ENCODE measurements around the gene SYNJ1.
"Not testable (repeated sequence)": the region's sequence is repeated elsewhere in the genome, so short reads cannot be mapped to it uniquely, and the experiment has no call there.

SYNJ1 gene

GRCh38 chr21:32613436-32614043 lies 114.3 kb downstream of the SYNJ1 start:
- DNase-seq (ENCODE audit: low read depth in 2 of 3, low spot score in 2 of 3), result no peak

GRCh38 chr21:32612999-32613337 lies 114.8 kb downstream of the SYNJ1 start:
- no peak for DNase-seq (ENCODE audit: low read depth in 2 of 3, low spot score in 2 of 3)

GRCh38 chr21:32612075-32612998 lies 115.5 kb downstream of the SYNJ1 start, which contains the start of gene CFAP298:
TSS of gene CFAP298 (minus strand) at chr21:32612377. CDS start at chr21:32612243, 134 bp downstream.
- peak; percentile 64 to 80 (median 77) for DNase-seq (ENCODE audit: low read depth in 2 of 3, low spot score in 2 of 3)

GRCh38 chr21:32611471-32611997 lies 116.3 kb downstream of the SYNJ1 start:
- no peak for DNase-seq (ENCODE audit: low read depth in 2 of 3, low spot score in 2 of 3)

GRCh38 chr21:32610940-32611339 lies 116.9 kb downstream of the SYNJ1 start:
- DNase-seq (ENCODE audit: low read depth in 2 of 3, low spot score in 2 of 3), result not testable (repeated sequence)

- DNase-seq (ENCODE audit: low read depth in 2 of 3, low spot score in 2 of 3), result no peak
These were observed 119.0 kb downstream of the SYNJ1 start for GRCh38 chr21:32608851-32609250.

GRCh38 chr21:32605469-32605868 lies 122.3 kb downstream of the SYNJ1 start:
- no peak for DNase-seq (ENCODE audit: low read depth in 2 of 3, low spot score in 2 of 3)

GRCh38 chr21:32604464-32604863 lies 123.3 kb downstream of the SYNJ1 start:
- no peak for DNase-seq (ENCODE audit: low read depth in 2 of 3, low spot score in 2 of 3)

GRCh38 chr21:32603131-32603530 lies 124.7 kb downstream of the SYNJ1 start:
- no peak for DNase-seq (ENCODE audit: low read depth in 2 of 3, low spot score in 2 of 3)

- no peak for DNase-seq (ENCODE audit: low read depth in 2 of 3, low spot score in 2 of 3)
These were observed 125.7 kb downstream of the SYNJ1 start for GRCh38 chr21:32602099-32602498.

- no peak for DNase-seq (ENCODE audit: low read depth in 2 of 3, low spot score in 2 of 3)
These were observed 128.3 kb downstream of the SYNJ1 start for GRCh38 chr21:32599526-32599925.

- DNase-seq (ENCODE audit: low read depth in 2 of 3, low spot score in 2 of 3), result no peak
These were observed 128.7 kb downstream of the SYNJ1 start for GRCh38 chr21:32599091-32599490.

- DNase-seq (ENCODE audit: low read depth in 2 of 3, low spot score in 2 of 3), result no peak
These were observed 130.6 kb downstream of the SYNJ1 start for GRCh38 chr21:32597205-32597604.

- no peak for DNase-seq (ENCODE audit: low read depth in 2 of 3, low spot score in 2 of 3)
These were observed 132.4 kb downstream of the SYNJ1 start for GRCh38 chr21:32595431-32595830.

- DNase-seq (ENCODE audit: low read depth in 2 of 3, low spot score in 2 of 3), result no peak
These were observed 134.1 kb downstream of the SYNJ1 start for GRCh38 chr21:32593690-32594089.

GRCh38 chr21:32592929-32593502 lies 134.8 kb downstream of the SYNJ1 start:
- no peak for DNase-seq (ENCODE audit: low read depth in 2 of 3, low spot score in 2 of 3)

GRCh38 chr21:32590130-32590529 lies 137.7 kb downstream of the SYNJ1 start:
- DNase-seq (ENCODE audit: low read depth in 2 of 3, low spot score in 2 of 3), result no peak

GRCh38 chr21:32587651-32588050 lies 140.2 kb downstream of the SYNJ1 start:
- DNase-seq (ENCODE audit: low read depth in 2 of 3, low spot score in 2 of 3), result no peak

GRCh38 chr21:32587120-32587519 lies 140.7 kb downstream of the SYNJ1 start:
- DNase-seq (ENCODE audit: low read depth in 2 of 3, low spot score in 2 of 3), result no peak

- DNase-seq (ENCODE audit: low read depth in 2 of 3, low spot score in 2 of 3), result no peak
These were observed 141.8 kb downstream of the SYNJ1 start for GRCh38 chr21:32585970-32586369.

- no peak for DNase-seq (ENCODE audit: low read depth in 2 of 3, low spot score in 2 of 3)
These were observed 142.6 kb downstream of the SYNJ1 start, which contains the start of gene TCP10L for GRCh38 chr21:32585042-32585710. TSS of gene TCP10L (minus strand) at chr21:32585523. CDS start at chr21:32584304, 1,219 bp downstream.

Measured in activated CD8-positive, alpha-beta memory T cell treated with anti-CD3 and anti-CD28 coated beads for 48 hours (primary cell).